ENCODE results near the gene ARHGAP6.

Gene ARHGAP6

DNA sequence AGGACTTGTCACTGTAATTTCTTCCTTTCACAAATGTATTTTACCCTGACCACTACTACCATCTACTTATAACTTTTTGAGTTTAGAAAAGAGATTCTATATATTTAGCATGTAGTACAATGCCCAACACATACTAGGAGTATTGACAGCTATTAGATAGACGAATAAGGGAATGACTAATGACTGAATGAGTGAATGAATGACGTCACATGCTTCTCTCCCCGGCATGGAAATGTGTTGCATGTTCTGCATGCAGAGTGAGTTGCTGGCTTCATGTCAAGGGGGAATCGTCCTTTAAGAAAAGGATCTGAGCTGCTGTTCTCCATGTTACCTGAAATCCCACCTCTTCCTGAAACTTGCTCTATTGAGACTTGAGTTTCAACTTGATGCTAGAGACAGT lies 459.9 kb downstream of the ARHGAP6 start:
- no peak for DNase-seq

DNA sequence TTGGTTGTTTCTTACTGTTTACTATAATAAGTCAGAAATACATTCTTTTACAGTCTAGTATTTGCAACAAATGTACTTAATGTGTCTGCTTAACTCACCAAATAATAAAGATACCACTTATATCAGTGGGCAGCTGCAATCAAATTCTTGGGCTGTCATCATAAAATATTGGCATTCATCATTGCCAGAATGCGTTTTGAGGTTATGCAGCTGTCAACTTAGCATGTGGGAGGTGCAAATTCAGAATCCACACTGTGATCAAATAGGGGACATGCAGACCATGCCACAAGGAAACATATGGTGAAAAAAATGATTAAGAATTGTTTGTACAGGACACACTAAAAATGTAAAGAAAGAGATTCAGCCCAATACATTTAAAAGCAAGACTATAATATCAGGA lies 468.0 kb downstream of the ARHGAP6 start:
- no peak for DNase-seq

DNA sequence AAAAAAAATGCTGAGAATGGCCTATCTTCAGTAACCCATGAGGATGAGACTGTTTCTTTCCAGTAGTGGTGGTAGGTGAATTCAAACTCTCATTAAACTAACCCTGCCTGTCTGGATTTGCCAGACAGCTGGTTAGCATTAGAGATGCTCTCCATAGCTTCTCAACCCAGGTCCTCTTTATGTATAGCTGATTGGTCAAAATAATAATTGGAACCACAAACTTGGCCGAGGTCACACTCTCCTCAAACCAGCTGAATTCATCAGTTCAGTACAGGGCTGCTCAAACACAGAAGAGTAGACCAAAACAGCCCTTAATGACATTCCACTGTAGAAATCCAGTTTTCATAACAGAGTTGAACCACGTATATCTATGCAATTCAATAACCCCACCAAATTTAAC lies 469.2 kb downstream of the ARHGAP6 start:
- no peak for DNase-seq

DNA sequence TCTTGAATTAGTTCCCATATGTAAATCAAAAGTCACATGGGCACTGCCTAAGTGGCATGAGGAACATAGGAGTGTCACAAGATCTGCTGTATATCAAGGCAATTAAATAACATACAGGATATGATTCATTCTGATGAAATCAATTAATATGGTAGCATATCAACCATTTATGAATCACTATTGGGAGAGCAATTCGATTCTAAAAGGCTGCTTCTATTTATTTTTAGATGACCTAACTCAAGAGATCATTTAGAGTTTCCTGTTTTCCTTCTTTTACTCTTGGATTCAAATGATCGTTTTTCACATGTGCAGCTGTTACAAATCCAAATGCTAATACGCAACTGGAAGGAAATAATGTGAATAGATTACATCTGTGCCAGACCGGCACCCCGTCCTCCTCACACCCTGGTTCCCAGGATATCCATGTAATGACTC lies 472.7 kb downstream of the ARHGAP6 start:
- no peak for DNase-seq

DNA sequence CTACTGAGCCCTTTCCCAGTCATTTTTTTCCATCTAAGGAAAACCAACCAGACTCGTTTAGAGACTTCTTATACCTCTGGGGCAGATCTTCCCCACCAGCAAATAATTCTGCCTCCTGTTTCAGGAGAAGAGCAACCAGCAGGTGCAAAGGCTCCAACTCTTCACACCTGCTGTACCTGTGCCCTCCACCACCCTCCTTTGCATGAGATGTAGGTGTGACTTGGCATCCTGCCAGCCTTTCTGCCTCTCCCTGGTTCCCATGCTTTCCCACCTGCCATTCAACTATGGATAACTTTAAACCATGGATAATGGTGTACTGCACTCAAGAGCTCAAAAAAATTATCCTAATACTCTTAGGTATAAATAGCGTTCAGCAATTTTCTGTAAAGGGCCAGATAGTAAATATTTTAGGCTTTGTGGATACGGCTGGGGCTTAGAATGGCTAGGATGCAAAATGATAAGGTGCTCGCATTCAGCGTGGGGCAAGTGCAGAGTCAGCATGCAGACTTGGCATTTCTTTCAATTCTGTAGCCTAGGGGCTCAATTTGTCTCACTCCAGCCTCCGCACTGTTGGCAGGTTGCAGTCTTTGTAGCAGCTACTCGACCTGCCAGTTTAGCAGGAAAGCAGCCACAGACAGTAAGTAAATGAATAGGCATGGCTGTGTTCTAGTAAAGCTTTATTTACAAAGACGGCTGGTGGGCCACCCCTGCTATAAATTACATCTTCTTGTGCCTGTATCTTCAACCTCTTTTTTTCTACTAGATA lies 474.8 kb downstream of the ARHGAP6 start:
- no peak for DNase-seq

DNA sequence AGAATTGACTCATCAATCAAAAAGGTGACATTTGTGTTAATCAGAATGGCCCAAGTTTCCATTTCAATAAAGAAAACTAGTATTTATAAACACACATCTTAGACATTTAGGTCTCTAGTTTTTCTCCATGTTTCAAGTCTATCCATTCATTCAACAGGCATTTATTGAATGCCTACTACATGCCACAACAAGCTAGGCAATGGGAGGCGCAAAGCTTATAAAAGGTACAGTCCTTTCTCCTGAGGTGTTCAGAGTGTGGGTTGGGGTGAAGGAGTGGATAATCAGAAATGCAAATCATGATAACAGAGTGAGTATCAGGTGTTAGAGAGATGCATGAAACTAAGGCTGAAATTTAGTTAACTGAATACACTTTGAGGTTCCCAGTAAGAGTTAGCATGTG lies 476.6 kb downstream of the ARHGAP6 start:
- no peak for DNase-seq

DNA sequence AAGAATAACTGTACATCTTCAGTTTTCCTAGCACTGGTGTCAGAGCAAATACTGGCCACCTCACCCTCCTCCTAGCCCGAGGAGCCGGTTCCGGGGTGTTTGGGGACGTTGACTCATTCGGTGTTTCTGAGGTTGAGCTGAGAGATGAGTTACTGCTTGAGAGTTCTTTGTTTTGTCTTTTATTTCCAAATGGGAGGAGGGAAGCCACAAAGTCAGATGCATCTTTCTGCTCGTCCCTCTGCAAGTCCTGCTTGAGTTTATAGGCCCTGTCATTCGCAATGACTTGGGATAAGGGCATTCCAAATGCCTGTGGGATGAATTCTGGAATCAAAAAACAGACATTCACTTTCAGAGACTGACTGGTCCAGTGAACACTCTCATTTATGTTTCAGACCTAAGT lies 477.1 kb downstream of the ARHGAP6 start:
- DNase-seq, result no peak

DNA sequence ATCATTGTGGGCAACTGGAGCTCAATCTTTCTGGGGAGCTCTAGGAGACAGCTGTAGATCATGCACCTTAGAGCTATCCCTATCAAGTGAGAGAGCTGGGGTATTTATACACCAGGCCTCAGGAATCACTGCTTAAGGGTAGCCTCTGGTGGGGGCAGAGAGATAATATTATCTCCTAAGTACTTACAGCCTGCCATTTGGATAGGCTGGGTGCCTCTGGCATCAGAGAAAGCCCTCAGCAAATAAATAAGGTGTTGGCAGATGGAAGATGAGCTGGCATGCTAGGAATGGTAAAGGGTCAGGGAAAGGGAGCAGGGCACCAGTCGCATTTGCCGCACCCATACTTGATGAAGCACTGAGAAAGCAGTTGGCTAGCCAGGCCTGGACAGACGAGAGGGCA lies 478.7 kb downstream of the ARHGAP6 start:
- no peak for DNase-seq

DNA sequence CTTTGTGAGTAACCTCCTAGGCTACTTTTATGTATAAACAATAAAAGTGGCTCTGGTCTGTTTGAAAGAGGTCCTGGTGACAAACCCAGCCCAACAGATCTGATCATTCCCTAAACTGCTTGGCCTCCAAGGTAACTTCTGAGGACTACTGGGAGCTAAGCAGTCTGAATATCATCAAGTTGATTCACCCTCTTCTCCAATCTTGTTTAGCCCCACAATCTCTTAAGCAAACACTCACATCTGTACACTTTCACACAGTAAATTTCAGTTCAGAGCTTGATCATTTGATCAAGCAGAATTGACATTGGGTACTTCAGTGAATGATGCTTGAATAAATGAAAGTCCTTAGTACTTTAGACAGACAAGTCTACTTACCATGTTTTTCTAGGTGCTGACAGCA lies 479.9 kb downstream of the ARHGAP6 start:
- no peak for DNase-seq

DNA sequence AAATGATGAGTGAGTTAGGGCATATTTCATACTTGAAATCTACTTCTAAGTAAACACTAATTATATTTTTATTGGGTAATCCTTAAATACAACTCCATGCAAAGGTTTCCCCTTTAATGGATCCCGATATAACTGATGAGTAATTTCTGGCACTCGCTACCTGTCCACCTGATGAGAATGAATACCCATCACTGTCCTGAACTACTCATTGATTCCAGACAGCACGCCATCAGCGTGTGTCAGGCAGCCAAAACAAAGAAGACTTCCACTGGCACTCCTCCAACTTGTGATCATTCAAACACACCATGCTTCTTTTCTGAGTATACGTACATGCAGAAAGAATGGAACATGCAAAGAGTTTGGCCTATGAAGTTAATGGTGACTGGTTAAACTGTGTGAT lies 485.1 kb downstream of the ARHGAP6 start:
- no peak for DNase-seq

DNA sequence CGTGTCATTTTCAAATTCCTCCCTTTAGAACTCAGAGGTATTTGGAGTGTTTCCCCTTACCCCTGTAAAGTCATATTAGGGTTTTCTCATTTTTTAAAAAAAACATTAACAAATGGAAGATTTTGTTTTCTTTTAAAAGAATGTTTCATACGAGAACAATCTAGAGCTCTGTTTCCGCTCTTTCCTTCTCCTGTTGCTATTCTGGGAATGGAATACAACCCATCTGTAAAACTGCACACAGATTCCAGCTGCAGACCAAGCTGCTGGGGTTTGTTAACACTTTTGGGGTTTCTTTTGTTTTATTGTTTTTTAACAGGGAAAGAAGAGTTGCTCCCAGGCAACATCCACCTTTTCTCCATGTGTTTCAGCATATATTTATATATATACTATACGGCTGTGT lies 493.3 kb downstream of the ARHGAP6 start:
- DNase-seq, result no peak

DNA sequence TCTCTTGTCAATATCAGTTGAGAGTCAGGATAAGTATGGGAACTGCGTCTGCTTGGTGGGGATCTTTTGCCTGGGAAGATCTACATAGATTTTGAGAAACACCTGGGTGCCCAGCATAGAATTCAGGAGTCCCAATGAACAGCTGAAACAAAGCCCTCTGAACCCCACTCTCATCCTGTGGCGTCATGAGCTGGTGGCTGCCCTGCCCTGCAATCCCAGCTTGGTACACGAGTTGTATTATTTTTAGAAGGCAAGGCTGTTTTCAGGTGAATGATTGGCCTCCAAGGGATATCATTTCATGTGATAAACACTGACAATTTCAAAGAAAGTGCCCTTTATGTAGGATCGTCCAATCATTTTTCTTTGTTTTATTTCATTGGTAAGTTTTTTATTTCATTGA lies 493.8 kb downstream of the ARHGAP6 start:
- no peak for DNase-seq

DNA sequence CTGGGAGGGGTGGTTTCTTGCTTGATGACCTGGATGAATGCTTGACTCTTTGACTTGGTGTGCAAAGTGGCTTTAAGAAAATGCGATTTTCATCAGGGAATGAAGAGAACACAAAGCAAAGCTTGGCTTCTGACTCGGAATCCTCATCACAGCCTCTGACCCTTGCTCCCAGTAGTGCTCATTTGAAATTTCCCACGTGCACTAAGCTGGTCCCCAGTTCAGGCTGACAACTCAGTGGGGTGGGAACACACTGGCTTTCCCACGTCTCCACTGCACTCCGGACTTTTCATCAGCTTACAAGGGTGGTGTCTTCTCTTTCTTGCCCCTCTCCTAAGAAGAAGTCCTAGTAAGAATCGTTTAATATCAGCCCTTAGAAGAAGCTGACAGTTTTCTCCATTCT lies 501.3 kb downstream of the ARHGAP6 start:
- no peak for DNase-seq

DNA sequence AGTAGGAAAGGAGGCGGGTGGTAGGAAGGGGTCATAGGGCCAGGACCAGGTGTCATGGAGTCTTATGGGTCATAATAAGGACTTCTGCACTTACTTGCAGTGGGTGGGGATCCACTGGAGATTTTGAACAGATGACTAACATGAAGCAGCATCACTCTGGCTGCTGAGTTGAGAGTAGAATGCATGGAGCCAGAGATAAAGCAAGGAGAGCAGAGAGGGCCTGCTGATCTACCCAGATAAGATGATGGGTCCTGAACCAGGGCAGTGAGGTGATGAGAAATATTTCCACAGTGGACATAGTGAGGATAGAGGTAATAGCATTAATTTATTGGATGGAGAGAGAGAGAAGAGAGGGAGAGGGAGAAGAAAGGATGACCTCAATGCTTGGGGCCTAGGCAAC lies 506.6 kb downstream of the ARHGAP6 start:
- DNase-seq, result no peak

DNA sequence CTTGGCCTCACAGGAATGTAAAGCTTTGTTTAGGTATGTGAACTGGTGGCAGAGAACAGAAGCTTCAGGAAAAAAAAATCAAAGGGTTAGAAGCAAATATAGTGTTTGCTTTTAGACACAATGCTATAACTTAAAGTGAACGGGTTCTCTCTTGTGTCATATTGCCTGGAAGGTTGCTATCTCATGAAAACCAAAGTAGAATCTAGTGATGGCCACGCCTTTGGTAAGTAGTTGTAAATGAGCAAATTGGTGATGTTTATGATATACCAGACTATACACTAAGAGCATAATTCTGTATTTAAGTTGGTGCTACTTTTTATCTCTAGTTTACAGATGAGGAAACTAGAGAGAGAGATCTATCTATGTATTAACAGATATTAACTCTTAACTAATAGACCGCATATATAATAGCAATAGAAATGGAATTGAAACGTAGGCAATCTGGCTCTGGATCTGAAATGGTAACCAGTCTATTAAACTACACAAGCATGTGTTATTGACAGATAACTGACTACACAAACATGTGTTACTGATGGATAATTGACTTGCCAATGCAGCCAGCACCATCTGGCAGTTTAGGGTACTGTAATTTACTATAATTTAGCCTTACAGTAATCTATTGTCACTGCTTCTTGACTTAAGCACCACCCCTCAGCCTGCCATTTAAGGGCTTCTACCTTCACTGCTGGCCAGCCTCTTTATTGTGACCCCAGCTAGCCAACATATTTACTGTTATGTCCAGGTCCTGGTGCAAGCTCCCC lies 513.7 kb downstream of the ARHGAP6 start:
- DNase-seq, result no peak

DNA sequence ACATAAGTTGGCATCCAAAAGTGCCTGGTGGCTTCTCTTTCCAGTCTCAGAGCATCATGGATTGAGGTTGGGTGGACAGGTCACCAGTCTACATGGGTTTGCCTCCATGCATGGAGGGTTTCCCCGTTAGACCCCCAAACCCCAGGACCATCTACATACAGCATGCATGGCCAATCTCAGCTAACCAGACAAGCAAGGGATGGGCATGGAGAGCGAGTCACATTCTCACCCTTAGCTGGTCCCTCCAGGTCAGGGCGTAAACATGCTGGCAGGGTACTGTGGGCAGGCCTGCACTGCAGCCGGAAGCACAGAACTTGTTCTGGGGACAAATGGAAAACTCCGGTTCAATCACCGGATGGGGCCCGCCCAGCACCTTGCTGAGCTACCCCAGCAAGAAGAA lies 517.3 kb downstream of the ARHGAP6 start:
- no peak for DNase-seq

DNA sequence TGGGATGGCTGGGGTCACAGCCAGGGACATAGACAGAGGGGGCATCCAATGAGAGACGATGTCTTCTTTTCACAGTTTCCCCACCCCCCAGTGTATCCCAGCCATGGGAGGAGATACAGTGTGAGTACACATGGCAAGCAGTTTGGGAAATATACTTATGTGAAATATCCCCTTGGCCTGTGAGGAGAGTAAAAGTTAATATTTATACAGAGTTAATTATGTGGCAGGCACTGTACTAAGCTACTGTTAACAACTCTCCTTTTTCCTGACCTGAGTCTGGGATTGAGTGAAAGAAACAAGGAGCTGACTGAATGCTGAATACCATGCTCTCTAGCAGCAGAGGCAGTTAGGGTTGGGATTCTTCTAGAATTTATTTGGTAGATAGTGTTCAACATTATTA lies 519.3 kb downstream of the ARHGAP6 start:
- no peak for DNase-seq

DNA sequence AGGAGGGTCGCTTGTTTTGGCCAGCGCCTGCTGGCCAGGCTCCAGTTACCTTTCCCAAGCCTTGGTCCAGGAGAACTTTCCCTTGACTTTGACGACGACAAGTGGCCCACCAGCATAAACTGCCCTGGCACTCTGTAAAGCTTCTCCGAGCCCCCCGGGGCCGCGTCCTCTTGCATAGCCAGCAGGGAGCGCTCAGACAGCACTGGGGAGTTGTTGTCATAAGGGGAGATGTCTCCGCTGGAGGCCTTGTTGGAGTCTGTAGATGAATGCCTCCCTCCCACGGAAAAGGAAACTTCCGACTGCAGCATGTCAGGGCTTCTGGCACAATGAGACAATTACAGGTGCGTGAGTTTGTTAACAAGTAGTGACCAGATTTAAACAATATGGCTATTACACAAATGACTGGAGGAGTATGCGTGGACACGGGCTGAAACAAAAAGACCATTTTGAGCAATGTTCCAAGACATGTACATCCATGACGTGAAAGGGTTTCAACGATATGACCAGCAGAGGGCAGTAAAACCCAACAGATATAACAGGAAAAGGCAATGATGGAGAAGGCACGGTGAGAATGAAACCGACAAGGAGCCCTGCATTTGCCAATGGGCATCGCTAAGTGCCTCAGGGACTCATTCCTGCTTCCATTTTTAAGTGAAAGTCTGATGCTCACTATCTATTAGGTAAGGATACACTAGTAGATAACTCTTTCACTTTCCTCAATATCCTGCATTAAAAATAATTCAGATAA lies 521.6 kb downstream of the ARHGAP6 start:
- peak in 1 of 2 experiments; percentile 1 for DNase-seq

DNA sequence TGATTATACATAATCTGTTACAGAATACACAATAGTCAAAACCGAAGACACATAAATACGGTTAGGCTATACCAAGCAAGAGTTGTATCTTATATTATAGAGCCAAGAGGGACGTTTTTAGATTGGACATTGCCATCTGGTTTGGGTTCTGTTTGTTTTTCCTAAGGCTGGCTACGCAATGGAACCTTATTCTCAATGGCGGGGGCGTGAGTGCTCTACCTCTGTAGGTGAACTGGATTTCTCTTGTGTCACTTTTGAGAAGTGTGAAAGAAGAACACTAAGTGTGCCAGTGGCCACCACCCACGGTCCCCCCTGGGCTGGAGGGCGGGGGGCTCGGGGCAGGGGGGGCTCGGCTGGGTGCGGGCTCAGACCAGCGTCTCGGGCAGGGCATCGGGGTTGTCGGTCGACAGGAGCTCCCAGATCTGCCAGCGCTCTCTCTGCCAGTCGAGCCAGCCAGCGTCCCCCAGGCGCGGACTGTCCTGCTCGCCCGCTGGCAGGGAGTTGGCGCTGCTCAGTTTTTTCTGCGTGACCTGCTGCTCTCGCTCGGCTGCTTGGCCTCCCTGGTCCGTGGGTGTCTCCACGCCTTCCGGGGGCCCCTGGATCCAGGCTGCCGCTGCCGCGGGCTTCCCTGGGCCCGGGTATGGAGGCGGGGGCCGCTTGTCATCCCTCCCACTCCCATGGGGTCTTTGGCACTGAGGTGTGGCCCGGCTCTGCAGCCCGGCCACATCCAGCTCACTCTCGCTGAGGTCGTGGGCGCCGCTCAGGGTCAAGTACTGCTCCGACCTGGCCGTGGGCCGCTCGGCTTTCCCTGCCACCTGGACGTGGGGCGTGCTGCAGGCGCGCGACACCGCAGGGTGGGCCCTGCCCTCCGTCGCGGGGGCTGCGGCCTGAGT lies 527.0 kb downstream of the ARHGAP6 start:
- no peak for DNase-seq

DNA sequence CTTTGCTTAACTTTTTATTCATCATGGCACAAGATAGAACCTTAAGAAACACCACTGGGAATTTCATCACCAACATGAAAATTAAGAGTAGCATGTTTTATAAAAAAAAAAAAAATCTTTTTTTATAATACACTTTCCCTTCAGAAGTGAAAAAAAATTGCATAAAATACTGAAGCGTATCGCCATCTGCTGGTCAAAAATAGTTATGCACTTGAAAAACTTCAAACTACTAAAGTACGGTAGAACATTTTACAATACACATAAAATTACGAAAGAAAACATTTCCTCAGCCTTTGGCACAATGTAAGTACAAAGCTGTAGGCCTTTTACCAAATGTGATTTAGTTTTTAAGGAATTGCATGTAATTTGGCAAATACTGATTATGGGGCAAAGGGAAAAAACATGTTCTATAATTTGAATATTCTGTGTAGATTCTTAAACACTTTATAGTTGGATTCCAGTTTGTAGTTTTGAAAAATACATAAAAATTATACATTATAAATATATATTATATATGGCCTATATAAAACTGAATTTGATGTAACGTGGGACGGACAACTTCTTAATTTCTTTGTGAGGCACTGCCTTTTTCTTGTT lies 528.1 kb downstream of the ARHGAP6 start:
- no peak for DNase-seq

DNA sequence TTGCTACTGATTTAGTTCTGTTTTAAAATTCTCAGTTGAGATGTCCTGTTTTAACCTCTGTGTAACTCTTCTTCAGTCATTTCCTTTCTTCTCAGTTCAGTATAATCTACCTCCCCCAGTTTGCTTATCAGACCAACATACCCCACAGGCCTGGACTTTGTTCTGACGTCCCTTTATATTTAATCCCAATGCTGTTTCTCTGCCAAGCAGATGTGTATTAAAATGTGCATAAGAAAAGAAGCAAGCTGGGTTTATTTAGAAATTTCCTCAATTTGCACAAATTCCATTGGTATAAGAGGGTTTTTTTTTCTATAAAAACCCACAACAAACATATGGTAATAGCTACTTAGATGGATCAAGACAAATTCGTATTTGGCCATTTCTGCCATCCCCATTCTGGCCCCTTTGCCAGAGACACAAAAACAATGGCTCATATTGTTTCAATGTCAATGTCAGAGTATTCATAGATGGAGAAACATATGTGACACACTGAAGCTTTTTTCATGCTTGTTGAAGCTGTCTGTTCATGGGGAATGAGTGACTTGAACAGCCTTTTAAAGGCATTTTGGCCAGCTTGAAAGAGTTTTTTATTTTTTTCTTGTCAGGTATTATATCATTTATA lies 530.0 kb downstream of the ARHGAP6 start:
- DNase-seq, result no peak

DNA sequence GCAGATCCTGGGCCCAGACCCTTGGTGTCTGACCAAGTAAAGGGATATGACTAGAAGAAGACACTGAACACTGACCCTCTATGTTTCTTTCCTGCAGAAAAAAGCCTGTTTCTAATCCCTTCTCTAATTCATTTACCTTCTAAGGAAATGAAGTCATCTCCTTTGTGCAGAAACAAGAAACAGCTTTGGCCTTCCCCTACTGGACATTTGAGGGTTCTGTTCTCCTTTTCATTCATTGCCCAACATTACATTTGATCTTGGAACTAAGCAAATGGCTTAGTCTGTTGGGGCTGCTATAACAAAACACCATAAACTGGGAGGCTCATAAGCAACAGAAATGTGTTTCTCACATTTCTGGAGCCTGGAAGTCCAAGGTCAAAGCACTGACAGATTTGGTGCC lies 534.6 kb downstream of the ARHGAP6 start:
- DNase-seq, result no peak

All from cerebellar nuclear complex (tissue), 1 donor.